Small intestine (tissue), 7 donors: ENCODE results near the gene STMND1. TPM values are rescaled to one million over a fixed set of nuclear protein-coding genes. Genes with fewer than 3 reads are reported as not detected.

Experiments used
- DNase-seq, 2 donors: peaks; one replicate each; pipeline versions ENCODE4 v3.0.0 to v3.0.0-alpha.2; 2013
- FAIRE-seq: peaks from 2 replicates; lab custom pipeline; 2012; peaks lifted over from hg19 to GRCh38; lab: Jason Lieb, UNC
- H3K27ac ChIP-seq, 3 donors: one replicate each; pipeline ENCODE4 v1.5.1; 2013; ENCODE audit warnings: low read length in 2 of 3, mild to moderate bottlenecking in 2 of 3, control low read depth in 1 of 3, inconsistent platforms in 1 of 3, low read depth in 1 of 3, moderate library complexity in 1 of 3
- H3K27me3 ChIP-seq, 3 donors: one replicate each; pipeline ENCODE4 v1.6.1; 2013; ENCODE audit warnings: low read length in 3 of 3, inconsistent platforms in 1 of 3; ENCODE audit not compliant: control insufficient read depth in 3 of 3, insufficient read depth in 3 of 3
- H3K36me3 ChIP-seq, 3 donors: one replicate each; pipeline ENCODE4 v1.6.1; 2013; ENCODE audit warnings: low read length in 3 of 3, inconsistent platforms in 1 of 3, low read depth in 1 of 3, mild to moderate bottlenecking in 1 of 3, moderate library complexity in 1 of 3; ENCODE audit not compliant: control insufficient read depth in 3 of 3, insufficient read depth in 2 of 3
- H3K4me1 ChIP-seq, 3 donors: one replicate each; pipeline ENCODE4 v1.6.1; 2013; ENCODE audit warnings: low read length in 2 of 3, inconsistent platforms in 1 of 3, low read depth in 1 of 3, mild to moderate bottlenecking in 1 of 3, moderate library complexity in 1 of 3; ENCODE audit not compliant: control insufficient read depth in 3 of 3, insufficient read depth in 2 of 3
- H3K4me3 ChIP-seq, 3 donors: one replicate each; pipeline ENCODE4 v1.5.1; 2013; ENCODE audit warnings: low read length in 3 of 3, control low read depth in 1 of 3, inconsistent platforms in 1 of 3, low read depth in 1 of 3, mild to moderate bottlenecking in 1 of 3, moderate library complexity in 1 of 3
- H3K9me3 ChIP-seq, 2 donors: one replicate each; pipeline ENCODE4 v1.6.1; 2013; ENCODE audit warnings: low read depth in 1 of 2, low read length in 1 of 2; ENCODE audit not compliant: control insufficient read depth in 2 of 2, insufficient read depth in 1 of 2
- WGBS, 3 donors: extraction: QIAGEN DNeasy Blood & Tissue Kit; methylation state at CpG; one replicate each; pipeline ENCODE4 v1.1.7; 2013; 5-methylcytosine and 5-hydroxymethylcytosine counted together
- polyA plus RNA-seq, 4 donors: library from polyadenylated mRNA; stranded (reverse) in 3 of 4; unstranded in 1 of 4; fragments of 200-250 nt in 3 of 4; fragments of 120-200 nt in 1 of 4; gene quantifications; one replicate each; pipeline versions ENCODE4 v1.2.1 to v1.2.3, GENCODE V29; 2013
- donor health status: healthy with polysubstance abuse.
- donor health status: control.
- donor health status: control.
- donor health status: Bipolar disorder and iron deficiency.
- donor health status: healthy.

Gene STMND1
- polyA plus RNA-seq, 4 donors = 0.06 to 0.22 TPM; not detected in 2

- Histone ChIP-seq H3K4me1 (no peaks in the 10 kb centered on the region), H3K9me3 (no peaks in the 10 kb centered on the region), H3K36me3 (no peaks in the 10 kb centered on the region), H3K27me3 (peaks cover 0 to 6% (median 0%) of the 10 kb centered on the region in 3 donors), H3K27ac (no peak overlapping the region), H3K4me3 (no peak overlapping the region)
- DNase-seq = no peak
- FAIRE-seq = no peak
- 86 to 88% (median 87%) methylated on average over 4 of the region's 4 CpGs for WGBS, 3 donors
Observed at GRCh38 chr6:17088091-17088611, 13.7 kb upstream of the STMND1 start.

GRCh38 chr6:17091122-17091521 lies 10.7 kb upstream of the STMND1 start:
- Histone ChIP-seq H3K27ac (no peak overlapping the region), H3K27me3 (peaks cover 0 to 6% (median 4%) of the 10 kb centered on the region in 3 donors), H3K4me3 (no peak overlapping the region), H3K9me3 (no peaks in the 10 kb centered on the region), H3K36me3 (no peaks in the 10 kb centered on the region), H3K4me1 (no peaks in the 10 kb centered on the region)
- WGBS, 3 donors = 72 to 73% (median 73%) methylated on average over 3 of the region's 3 CpGs
- DNase-seq = no peak
- no peak for FAIRE-seq

GRCh38 chr6:17093686-17094085 lies 8.2 kb upstream of the STMND1 start:
- WGBS, 3 donors = 46 to 51% (median 50%) methylated on average over 5 of the region's 5 CpGs
- H3K36me3 ChIP-seq = no peaks in the 10 kb centered on the region

GRCh38 chr6:17096096-17096495 lies 5.8 kb upstream of the STMND1 start:
- no peak for DNase-seq

More at GRCh38 chr6:17093686-17094085, 8.2 kb upstream of the STMND1 start:
- peaks cover 0 to 4% (median 3%) of the 10 kb centered on the region in 3 donors for H3K27me3 ChIP-seq
- H3K9me3 ChIP-seq = no peaks in the 10 kb centered on the region
- H3K27ac ChIP-seq = no peak overlapping the region
- FAIRE-seq (no peak), DNase-seq (no peak)
- no peaks in the 10 kb centered on the region for H3K4me1 ChIP-seq
- H3K4me3 ChIP-seq = no peak overlapping the region

GRCh38 chr6:17096652-17097051 lies 5.2 kb upstream of the STMND1 start:
- H3K27ac ChIP-seq = no peak overlapping the region
- H3K27me3 ChIP-seq = peaks cover 0 to 11% (median 6%) of the 10 kb centered on the region in 3 donors
- no peaks in the 10 kb centered on the region for H3K4me1 ChIP-seq
- H3K4me3 ChIP-seq = no peak overlapping the region
- WGBS, 3 donors = 8 to 38% (median 27%) methylated on average over 1 of the region's 1 CpG
- no peaks in the 10 kb centered on the region for H3K36me3 ChIP-seq
- FAIRE-seq (no peak), DNase-seq (no peak)
- H3K9me3 ChIP-seq = no peaks in the 10 kb centered on the region

More at GRCh38 chr6:17096096-17096495, 5.8 kb upstream of the STMND1 start:
- FAIRE-seq = no peak
- H3K27ac ChIP-seq = no peak overlapping the region
- WGBS, 3 donors = 60 to 86% (median 76%) methylated on average over 6 of the region's 6 CpGs
- no peaks in the 10 kb centered on the region for H3K36me3 ChIP-seq
- no peaks in the 10 kb centered on the region for H3K4me1 ChIP-seq
- no peak overlapping the region for H3K4me3 ChIP-seq
- H3K9me3 ChIP-seq = no peaks in the 10 kb centered on the region
- H3K27me3 ChIP-seq = peaks cover 0 to 7% (median 6%) of the 10 kb centered on the region in 3 donors

- no peak overlapping the region for H3K4me3 ChIP-seq
- no peaks in the 10 kb centered on the region for H3K4me1 ChIP-seq
- 70 to 75% (median 71%) methylated on average over 3 of the region's 3 CpGs for WGBS, 3 donors
- H3K27ac ChIP-seq = no peak overlapping the region
- FAIRE-seq = no peak
- no peaks in the 10 kb centered on the region for H3K36me3 ChIP-seq
- H3K27me3 ChIP-seq = peaks cover 0 to 22% (median 9%) of the 10 kb centered on the region in 3 donors
- no peak for DNase-seq
- no peaks in the 10 kb centered on the region for H3K9me3 ChIP-seq
Observed at GRCh38 chr6:17097982-17098381, 3.9 kb upstream of the STMND1 start.

- Histone ChIP-seq H3K36me3 (no peaks in the 10 kb centered on the region), H3K4me1 (no peaks in the 10 kb centered on the region)
- no peak for FAIRE-seq
Observed at GRCh38 chr6:17098538-17098937, 3.3 kb upstream of the STMND1 start.

GRCh38 chr6:17099401-17100059 lies 2.3 kb upstream of the STMND1 start:
- H3K27me3 ChIP-seq = peaks cover 0 to 29% (median 6%) of the 10 kb centered on the region in 3 donors
- H3K36me3 ChIP-seq = no peaks in the 10 kb centered on the region
- 56 to 61% (median 57%) methylated on average over 5 of the region's 5 CpGs for WGBS, 3 donors
- H3K27ac ChIP-seq = no peak overlapping the region
- H3K4me1 ChIP-seq = no peaks in the 10 kb centered on the region
- DNase-seq (no peak), FAIRE-seq (no peak)
- no peaks in the 10 kb centered on the region for H3K9me3 ChIP-seq
- H3K4me3 ChIP-seq = no peak overlapping the region

More at GRCh38 chr6:17098538-17098937, 3.3 kb upstream of the STMND1 start:
- 50 to 64% (median 57%) methylated on average over 4 of the region's 4 CpGs for WGBS, 3 donors
- no peak overlapping the region for H3K27ac ChIP-seq
- H3K27me3 ChIP-seq = peaks cover 0 to 26% (median 7%) of the 10 kb centered on the region in 3 donors
- no peaks in the 10 kb centered on the region for H3K9me3 ChIP-seq
- DNase-seq = no peak
- no peak overlapping the region for H3K4me3 ChIP-seq
